Activated CD8-positive, alpha-beta memory T cell treated with anti-CD3 and anti-CD28 coated beads for 4 hours (primary cell): ENCODE data around the gene VAMP7.
"Not testable (repeated sequence)": the region's sequence is repeated elsewhere in the genome, so short reads cannot be mapped to it uniquely, and the experiment has no call there.

Source experiments
- DNase-seq, 2 donors: peaks; one replicate each; pipeline ENCODE4 v3.0.0-alpha.2; 2020; ENCODE audit warnings: low read depth in 2 of 2

The VAMP7 gene, protein sequence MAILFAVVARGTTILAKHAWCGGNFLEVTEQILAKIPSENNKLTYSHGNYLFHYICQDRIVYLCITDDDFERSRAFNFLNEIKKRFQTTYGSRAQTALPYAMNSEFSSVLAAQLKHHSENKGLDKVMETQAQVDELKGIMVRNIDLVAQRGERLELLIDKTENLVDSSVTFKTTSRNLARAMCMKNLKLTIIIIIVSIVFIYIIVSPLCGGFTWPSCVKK

GRCh38 chrX:155881158-155881993 is at the start of gene VAMP7:
Gene VAMP7 (plus strand): TSS chrX:155881345. CDS start chrX:155889467, 8,122 bp downstream.
- peak; percentile 60 to 63 for DNase-seq

DNA sequence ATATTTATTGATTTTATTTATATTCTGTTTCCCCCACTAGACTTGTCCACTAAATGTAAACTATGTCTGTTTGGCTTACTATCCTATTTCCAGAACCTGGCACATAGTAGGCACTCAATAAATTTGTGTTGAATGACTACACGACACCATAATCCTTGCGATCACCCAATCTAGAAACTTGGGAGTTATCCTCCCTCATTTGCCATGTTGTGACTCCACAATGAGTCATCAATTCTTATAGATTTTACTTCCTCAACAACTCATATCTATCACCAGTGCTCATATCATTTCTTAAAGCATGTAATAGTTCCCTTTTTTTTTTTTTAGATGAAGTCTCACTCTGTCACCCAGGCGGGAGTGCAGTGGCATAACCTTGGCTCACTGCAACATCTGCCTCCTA is 39.9 kb upstream of the VAMP7 start:
- no peak for DNase-seq

- DNase-seq: not testable (repeated sequence)
These were observed 29.4 kb upstream of the VAMP7 start for GRCh38 chrX:155851786-155852185.

DNA sequence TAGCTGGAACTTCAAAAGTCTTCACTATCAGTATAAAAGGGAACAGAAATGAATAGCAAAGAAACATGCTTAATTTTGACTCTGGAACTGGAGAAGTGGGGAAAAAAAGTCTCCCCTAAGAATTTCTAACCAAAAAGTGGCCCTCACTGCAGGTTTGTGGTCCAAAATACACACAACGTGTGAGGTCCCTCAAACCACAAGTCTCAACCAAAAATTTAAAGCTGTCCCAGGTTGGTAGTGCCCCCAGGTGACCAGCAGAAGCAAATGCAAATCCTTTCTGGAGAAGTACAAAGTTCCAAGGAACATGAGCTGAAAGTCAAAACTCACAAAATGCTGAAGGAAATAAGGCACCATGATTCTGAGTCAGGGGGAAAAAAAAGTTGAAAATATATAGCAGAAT is 23.6 kb upstream of the VAMP7 start:
- DNase-seq: no peak

- no peak for DNase-seq
These were observed 16.5 kb upstream of the VAMP7 start for GRCh38 chrX:155864655-155865054.

DNA sequence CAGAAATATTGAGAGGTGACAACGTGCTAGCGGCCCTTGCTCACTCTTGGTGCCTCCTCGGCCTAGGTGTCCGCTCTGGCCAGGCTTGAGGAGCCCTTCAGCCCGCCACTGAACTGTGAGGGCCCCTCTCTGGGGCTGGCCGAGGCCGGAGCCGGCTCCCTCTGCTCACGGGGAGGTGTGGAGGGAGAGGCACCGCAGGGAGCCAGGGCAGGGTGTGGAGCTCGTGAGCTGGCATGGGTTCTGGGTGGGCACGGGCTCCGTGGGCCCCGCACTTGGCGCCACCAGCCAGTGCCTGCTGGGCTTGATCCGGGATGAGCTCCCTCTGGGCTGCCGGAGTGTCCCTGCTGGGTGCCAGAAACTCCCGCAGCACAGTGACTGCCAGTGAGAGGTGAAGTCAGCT is 16.0 kb upstream of the VAMP7 start:
- no peak for DNase-seq

GRCh38 chrX:155867821-155868220 is 13.3 kb upstream of the VAMP7 start:
- no peak for DNase-seq

- no peak for DNase-seq
These were observed 10.2 kb upstream of the VAMP7 start for GRCh38 chrX:155870958-155871357.

DNA sequence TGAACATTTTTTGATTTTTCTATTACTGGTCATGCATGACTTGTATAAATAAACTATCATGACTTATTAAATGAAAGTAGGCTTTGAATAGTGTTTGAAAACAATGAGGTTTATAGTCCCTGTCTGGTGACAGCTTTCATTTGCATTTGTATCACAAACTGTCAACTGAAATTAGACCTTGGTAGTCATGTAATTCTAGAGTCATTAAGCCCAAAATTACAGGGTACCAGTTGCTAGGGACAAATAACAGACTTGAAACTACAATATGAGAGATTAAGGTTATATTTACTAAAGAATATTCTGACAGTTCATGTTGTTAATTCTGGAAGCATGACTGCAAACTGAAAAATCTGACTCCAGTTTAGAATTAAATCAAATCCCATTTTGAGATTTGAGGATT is 9.2 kb upstream of the VAMP7 start:
- DNase-seq: no peak

DNA sequence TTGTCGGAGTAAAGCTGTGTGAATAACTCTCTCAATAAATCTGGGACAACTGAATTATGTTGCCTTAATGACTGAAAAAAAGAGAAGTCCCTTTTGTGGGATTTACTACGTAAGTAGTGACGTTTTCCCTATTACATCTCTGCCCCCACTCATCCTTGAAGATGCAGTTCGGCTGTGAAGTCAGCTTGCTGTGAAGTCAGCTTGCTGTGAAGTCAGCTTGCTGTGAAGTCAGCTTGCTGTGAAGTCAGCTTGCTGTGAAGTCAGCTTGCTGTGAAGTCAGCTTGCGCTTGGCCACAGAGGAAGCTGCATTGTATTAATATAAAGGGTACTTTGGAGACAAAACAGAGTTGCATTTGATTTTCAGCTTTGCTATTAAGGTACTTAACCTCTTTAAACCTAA is 8.0 kb upstream of the VAMP7 start:
- no peak for DNase-seq

DNA sequence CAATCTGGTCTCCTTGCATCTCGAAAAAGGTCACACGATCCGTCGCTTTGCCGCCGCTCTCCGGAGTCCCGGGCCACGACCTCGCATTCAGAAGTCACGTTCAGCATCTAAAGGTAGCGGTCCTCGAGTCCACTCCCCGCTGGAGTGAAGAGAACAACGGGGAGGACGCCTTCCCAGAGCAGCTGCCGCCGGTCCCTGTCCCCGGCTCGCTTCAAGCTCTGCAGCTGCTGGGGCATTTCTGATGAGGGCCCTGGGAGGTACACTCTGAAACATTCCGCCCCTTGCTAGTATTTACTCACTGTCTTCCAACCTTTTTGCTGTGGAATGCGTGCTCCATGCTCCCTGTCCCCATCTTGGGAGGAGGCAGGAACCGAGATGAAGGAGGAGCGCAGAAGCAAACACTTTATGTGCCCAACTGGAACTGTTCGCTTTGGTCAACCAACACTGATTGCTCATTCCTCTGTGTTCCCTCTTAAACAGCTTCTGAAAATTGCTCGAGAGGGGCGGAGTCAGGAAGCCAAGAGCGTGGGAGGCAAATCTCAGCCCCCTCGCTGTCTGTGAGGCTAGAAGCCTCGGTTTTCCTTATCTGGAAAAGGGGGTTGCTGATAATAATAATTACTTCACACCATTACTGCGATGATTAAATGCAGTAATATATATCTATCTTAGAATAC is 6.4 kb upstream of the VAMP7 start:
- no peak for DNase-seq

DNA sequence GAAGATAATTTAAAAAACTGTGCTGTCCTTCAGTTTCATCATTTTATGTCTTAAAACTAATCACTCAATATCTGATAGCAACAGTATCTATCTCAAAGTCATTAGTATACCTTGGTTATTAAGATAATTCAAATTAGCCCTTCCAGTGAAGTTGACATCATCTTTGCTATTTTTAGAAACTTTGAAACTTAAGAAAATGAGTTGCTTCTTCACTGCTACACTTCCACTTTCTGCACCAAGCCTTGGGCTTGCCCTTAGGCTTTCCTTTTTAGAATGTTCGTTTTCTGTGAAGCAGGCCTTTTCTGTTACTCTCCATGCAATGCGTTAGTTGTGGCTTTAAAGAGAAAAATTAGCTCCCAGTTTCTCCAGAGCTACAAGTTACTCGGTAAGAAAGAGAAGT is 4.4 kb upstream of the VAMP7 start:
- no peak for DNase-seq

- DNase-seq: no peak
These were observed 3.9 kb upstream of the VAMP7 start for GRCh38 chrX:155877288-155877687.

- no peak for DNase-seq
These were observed 473 bp upstream of the VAMP7 start for GRCh38 chrX:155880586-155881157.

- no peak for DNase-seq
These were observed 5.3 kb downstream of the VAMP7 start for GRCh38 chrX:155886409-155886808.

DNA sequence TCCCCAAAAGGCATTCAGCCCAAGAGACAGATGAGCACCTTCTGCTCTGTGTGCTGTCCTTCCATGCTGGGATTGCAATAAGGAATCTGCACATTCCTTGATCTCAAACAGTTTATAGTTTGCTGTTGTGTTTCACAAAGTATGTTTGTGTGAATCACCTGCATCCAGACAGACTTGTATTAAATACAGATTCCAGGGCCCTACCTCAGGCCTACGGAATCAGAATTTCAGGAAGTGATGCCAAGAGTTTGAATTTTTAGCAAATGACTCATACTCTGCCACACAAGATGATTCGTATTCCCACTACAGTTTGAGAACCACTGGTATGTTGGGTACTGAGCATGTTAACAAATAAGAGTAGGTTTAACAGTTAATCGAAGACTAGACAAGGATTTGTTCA is 7.0 kb downstream of the VAMP7 start:
- DNase-seq: no peak

- DNase-seq: no peak
These were observed 8.2 kb downstream of the VAMP7 start for GRCh38 chrX:155889328-155889727.

- no peak for DNase-seq
These were observed 10.5 kb downstream of the VAMP7 start for GRCh38 chrX:155891446-155892210.

DNA sequence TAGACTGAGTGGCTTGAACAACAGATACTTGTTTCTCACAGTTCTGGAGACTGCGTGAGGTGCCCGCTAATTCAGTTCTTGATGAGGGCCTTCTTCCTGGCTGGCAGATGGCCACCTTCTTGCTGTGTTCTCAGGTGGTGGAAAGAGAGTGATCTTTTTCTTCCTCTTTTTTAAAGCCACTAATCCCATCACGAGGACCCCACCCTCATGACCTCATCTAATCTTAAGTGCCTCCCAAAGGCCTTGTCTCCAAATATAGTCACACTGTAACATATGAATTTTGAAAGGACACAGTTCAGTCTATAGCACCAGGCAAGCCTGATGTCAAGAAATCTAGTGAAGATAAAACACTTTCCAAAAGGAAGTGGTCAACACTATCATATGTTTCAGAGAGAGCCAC is 12.4 kb downstream of the VAMP7 start:
- DNase-seq: no peak

DNA sequence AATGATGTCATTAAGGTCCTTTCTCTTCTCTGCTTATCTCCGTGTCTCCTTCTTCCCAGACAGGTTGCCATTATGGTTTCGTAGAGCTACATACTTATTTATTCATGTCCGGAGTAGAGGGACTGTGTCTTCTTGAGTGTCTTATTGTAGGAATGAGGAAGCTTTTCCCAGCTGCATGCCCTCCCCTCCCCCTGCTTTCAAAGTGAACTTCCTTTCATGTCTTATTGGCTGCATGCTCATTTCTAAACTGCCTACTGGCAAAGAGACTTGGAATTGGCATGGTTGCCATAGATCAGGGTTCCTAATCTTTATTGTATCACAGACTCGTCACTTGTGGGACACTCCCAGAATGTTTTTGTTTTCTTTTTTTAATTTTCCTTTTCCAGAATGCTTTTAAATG is 15.4 kb downstream of the VAMP7 start:
- DNase-seq: no peak

- no peak for DNase-seq
These were observed 18.2 kb downstream of the VAMP7 start for GRCh38 chrX:155899366-155899765.

DNA sequence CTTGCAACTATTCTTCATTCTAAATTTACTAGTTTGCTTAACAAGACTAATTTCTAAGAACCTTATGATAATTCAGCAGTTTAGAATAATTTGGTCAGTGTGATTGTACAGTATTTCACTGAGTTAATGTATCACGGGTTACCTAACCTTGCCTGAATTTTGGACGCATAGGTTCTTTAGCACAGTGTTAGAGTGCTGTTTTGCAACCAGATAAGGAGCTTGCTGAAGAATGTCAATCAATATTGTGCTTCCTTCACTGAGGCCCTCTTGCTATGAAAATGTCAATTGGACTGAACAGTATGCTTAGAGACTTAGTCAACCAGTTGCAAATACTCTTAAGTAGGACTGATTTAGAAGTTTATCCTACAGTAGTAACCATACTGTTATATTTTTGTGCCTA is 19.6 kb downstream of the VAMP7 start:
- DNase-seq: no peak
